ENCODE data around the gene CYTH3.

DNA sequence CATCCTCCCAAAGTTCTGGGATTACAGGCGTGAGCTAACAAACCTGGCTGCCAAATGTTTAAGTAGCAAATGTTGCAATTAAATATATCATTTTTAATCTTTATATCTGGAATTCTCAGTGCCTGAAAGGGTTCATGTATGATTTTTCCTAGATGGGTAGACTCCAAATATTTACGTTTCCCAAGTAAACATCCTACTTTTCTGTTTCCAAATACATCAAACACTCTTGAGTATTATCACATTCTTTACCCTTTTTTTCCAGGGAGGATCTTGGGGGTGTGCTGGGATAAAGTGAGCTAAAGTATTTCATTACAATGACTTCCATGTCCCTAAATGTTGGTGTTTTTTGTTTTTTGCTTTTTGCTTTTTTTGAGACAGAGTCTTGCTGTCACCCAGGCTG is 32.9 kb upstream of the CYTH3 start:
- TF ChIP-seq, protein P1, sequence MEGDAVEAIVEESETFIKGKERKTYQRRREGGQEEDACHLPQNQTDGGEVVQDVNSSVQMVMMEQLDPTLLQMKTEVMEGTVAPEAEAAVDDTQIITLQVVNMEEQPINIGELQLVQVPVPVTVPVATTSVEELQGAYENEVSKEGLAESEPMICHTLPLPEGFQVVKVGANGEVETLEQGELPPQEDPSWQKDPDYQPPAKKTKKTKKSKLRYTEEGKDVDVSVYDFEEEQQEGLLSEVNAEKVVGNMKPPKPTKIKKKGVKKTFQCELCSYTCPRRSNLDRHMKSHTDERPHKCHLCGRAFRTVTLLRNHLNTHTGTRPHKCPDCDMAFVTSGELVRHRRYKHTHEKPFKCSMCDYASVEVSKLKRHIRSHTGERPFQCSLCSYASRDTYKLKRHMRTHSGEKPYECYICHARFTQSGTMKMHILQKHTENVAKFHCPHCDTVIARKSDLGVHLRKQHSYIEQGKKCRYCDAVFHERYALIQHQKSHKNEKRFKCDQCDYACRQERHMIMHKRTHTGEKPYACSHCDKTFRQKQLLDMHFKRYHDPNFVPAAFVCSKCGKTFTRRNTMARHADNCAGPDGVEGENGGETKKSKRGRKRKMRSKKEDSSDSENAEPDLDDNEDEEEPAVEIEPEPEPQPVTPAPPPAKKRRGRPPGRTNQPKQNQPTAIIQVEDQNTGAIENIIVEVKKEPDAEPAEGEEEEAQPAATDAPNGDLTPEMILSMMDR (IDR thresholded peaks at IDR 0.05; ENCODE audit: insufficient read depth, low read length, poor library complexity, severe bottlenecking) = no peak
- no peak for TF ChIP-seq EZH2phosphoT487 (conservative IDR thresholded peaks at IDR 0.05; ENCODE audit: low read length)

Data from SU-DHL-6 (cell line).